GM18858 (cell line): ENCODE data around the gene ENC1.
"Not testable (repeated sequence)": the region's sequence is repeated elsewhere in the genome, so short reads cannot be mapped to it uniquely, and the experiment has no call there.

ENCODE experiments used
- ATAC-seq: cut with Tn5 transposase; IDR thresholded peaks from one replicate; pipeline ENCODE4 v1.9.1; 2021; ENCODE audit not compliant: unreplicated experiment

The ENC1 gene, protein sequence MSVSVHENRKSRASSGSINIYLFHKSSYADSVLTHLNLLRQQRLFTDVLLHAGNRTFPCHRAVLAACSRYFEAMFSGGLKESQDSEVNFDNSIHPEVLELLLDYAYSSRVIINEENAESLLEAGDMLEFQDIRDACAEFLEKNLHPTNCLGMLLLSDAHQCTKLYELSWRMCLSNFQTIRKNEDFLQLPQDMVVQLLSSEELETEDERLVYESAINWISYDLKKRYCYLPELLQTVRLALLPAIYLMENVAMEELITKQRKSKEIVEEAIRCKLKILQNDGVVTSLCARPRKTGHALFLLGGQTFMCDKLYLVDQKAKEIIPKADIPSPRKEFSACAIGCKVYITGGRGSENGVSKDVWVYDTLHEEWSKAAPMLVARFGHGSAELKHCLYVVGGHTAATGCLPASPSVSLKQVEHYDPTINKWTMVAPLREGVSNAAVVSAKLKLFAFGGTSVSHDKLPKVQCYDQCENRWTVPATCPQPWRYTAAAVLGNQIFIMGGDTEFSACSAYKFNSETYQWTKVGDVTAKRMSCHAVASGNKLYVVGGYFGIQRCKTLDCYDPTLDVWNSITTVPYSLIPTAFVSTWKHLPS

DNA sequence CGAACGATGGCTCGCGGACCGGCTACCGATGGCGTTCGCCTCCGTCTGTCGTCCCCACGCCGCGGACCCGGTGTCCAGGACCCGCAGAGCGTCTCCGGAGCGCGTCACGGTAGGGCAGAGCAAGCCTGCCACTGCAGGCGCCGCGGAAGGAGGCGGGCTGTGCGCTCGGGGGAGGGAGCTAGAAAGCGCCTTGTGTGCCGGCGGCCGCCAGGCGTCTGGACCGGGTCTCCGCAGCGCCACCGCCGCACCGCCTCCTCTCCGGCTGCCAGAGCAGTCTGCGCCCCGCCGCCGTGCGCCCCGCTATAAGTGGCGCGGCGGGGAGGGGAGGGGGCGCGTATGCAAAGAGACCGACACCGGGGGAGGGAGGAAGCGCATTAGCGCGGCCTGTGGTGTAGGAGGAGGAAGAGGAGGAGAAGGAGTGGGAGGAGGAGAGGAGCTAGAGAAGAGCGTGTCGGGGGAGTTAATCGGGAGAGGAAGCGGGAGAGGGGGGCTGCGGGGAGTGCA lies at the start of gene ENC1:
Gene ENC1 (minus strand): TSS at position 279 of the 504 bp plus-strand sequence. CDS start 4,243 bp downstream, outside the sequence.
- peak; percentile 47 for ATAC-seq

DNA sequence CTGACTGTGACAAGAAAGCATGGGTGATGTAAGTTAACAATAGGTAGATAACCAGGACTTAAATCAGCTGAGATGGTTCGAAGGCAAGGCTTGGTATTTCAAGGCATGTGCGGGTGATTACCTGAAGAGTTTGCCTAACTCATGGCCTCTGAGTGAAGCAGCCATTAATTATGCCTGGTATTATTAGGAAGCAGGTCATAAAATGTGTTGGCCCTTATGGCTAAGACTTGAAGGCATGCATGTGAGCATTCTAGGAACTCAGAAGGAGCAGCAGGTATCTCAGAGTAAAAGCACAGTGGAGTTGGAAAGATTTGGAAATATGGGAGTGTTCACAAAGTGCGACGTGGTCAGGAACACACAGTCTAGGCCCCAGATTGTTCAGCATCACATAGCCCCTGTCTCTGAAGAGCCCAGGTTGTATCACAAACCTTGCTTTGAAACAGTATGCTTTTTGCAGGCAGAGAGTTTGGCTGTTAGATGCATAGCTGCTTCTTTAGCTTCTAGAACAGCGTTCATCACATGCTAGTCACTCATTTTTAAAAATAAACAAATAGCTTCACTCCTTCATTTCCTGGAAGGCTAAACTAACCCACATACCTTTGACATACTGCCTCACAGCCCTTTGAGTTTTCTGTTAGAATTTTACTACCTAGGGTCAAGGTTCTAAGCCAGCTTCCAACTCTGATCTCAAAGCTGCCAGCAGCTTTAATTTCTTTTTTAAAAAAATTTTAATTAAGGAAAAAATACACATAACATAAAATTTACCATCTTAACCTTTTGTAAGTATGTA lies 46.6 kb upstream of the ENC1 start:
- ATAC-seq, result no peak

DNA sequence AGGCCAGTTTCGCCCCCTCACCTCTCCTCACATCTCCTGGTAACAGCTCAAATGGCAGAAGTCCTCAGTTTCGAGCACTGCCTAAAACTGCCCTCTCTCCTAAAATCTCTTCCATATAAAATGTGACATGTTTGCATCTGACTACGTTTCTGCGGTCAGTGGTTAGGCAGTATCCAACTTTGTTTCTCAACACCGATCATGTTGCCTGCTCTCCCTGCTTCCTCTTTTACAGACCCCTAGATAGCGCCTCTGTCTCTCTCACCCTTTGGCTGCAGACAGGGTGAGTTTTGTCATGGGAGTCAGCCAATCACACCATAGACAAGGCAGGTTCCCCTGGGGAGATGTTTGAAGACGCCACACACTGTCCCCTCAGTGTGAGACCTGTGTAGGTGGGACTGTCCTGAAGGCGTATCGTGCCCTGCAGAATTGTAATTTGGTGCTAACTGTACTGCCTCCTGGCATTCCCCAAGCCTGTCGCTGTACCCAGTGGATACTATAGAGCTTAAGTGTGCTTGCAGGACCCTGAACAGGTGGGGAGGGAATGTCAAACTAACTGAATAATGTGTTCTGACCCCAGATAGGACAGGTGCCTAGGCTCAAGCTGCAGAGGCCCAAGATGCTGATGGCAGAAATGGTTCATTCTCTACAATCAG lies 45.6 kb upstream of the ENC1 start:
- peak; percentile 62 for ATAC-seq

DNA sequence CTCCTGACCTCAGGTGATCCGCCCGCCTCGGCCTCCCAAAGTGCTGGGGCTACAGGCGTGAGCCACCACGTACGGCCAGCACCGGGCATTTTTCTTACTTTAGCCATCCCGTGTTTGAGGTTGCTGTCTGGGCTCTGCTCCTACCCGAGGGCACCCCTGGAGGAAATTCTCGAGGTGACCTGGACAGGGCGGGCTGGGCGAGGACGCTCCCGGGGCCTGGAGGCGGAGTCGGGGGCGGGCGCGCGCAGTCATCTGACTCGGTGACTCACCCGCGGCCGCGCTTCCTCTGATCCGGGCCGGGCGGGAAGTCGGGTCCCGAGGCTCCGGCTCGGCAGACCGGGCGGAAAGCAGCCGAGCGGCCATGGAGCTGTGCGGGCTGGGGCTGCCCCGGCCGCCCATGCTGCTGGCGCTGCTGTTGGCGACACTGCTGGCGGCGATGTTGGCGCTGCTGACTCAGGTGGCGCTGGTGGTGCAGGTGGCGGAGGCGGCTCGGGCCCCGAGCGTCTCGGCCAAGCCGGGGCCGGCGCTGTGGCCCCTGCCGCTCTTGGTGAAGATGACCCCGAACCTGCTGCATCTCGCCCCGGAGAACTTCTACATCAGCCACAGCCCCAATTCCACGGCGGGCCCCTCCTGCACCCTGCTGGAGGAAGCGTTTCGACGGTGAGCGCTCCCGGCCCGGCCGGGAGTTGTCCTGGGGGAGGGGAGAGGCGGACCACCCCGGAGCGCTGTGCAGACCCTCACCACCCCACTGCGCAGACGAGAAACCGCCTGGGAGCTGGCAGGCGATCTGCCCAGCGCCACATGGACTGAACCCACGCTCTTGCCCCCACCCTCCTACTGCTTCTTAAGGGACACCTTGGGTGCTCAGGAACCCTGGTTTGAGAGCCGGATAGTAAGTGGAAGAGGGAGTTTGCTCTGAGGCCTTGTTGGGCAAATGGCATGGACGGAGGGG lies 44.6 kb upstream of the ENC1 start, which contains the start of gene HEXB:
Gene HEXB (plus strand): TSS at position 334 of the 952 bp plus-strand sequence. CDS start 28 bp downstream, at position 362.
- ATAC-seq, result peak; percentile 60

DNA sequence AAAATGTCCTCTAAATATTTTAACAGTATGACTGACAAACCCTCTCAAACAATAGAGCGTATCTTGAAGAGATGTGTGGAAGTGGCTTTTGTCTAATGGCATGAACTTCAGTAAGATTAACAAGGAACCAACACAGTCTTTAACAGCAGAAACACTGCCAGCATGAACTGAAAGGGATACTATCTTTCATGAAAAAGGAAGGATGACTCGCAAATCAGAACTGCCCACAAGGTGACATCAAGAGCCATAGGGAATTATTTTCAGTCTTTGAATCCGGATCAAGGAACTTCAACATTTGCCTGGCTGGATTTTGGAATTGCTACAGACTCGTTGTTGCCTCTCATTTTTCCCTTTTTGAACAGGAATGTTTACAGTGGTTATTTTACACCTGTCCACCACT lies 39.4 kb upstream of the ENC1 start:
- no peak for ATAC-seq

DNA sequence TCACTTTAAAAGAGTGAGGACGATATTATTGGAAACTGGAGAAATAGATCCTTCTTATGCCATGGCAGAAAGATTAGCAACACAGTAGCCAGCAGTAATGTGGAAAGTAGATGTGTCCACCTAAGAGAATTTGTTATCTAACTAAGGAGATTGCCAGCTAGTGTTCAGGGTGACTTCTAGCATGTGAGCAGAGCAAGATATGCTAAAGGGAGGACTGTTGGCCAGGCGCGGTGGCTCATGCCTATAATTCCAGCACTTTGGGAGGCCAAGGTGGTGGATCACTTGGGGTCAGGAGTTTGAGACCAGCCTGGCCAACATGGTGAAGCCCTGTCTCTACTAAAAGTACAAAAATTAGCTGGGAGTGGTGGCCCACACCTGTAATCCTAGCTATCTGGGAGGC lies 38.8 kb upstream of the ENC1 start:
- not testable (repeated sequence) for ATAC-seq

DNA sequence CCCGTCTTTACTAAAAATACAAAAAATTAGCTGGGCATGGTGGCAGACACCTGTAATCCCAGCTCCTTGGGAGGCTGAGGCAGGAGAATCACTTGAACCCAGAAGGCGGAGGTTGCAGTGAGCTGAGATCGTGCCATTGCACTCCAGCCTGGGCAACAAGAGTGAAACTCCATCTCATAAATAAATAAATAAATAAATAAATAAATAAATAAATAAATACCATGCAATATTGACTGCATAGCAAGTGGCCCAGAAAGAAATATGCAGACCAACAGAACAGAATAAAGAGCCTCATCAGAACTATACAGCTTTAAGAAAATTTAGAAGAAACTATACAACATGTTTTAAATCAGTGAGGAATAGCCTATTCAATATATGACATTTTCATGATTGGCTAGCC lies 37.6 kb upstream of the ENC1 start:
- ATAC-seq, result not testable (repeated sequence)

DNA sequence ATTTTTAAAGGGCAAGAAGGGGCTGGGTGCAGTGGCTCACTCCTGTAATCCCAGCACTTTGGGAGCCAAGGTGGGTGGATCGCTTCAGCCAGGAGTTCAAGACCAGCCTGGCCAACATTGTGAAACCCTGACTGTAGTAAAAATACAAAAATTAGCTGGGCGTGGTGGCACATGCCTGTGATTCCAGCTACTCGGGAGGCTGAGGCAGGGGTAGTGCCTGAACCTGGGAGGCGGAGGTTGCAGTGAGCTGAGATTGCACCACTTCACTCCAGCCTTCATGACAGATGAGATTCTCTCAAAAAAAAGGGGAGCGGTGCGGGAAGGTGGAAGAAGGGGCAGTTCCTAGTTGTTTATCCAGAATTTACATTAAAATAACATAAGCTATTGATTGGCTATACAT lies 35.9 kb upstream of the ENC1 start:
- not testable (repeated sequence) for ATAC-seq

DNA sequence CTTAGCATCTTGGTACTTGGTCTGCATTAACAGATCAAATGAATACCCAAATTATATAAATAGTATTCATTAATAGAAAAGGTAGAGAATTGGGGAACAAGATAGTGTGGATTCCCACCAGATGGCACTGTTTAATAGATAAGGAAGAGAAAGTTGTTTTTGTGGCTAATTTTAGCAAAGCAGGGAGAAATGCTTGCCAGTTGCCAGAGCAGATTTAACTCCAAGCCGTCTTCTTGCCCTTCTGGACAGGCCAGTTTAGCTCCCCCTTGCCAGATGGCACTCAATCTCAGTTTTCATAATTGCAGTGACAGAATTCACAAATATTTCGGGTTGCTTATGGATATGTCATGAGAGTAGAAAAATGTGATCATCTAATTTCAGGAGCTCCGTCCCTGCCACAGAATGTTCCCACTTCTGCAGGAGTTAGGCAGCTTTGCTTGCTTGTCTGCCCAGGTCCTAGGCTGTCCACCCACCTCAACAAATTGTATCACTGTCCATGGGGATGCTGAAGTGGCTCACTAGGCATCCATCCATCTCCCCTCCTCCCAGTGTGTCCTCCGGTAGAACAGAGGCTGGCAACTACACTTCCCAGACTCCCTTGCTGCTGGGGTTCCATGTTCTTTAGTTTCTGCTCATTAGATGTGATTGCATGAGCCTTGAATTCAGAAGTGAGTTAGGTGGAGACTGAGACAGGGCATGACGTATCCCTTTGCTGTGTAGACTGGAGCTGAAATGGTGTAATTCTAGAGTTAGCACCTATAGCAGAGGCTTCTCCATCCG lies 32.7 kb upstream of the ENC1 start:
- ATAC-seq, result no peak

DNA sequence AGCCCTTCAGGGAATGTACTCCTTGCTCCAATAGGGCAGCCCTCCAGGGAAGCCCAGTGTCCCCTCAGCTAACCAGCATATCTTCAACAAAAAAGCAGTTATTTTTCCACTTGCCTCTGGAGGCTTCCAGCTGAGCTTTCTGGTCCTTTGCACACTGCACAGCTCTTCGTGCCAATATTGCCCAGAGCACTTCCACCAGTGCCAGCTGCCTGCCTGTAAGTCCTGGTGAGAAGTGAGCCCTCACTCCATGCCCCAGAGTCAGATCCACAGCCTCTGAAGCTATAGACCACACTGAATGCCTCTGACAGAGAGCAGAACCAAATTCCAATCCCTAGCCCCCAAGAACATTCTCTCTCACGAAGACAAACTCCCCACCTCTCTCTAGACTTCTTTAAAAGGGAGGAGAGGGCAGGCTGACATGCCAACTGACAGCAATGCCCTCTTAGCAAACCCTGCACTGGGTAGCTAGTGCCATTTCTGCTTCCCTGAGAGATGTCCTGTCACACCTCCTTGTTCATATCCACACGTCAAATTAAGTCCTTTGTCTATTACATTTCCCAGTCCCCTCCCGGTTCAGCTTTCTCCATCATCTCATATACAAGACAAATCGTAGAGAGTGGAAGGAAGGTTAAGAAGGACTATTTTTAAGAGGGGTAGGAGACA lies 31.8 kb upstream of the ENC1 start:
- no peak for ATAC-seq

DNA sequence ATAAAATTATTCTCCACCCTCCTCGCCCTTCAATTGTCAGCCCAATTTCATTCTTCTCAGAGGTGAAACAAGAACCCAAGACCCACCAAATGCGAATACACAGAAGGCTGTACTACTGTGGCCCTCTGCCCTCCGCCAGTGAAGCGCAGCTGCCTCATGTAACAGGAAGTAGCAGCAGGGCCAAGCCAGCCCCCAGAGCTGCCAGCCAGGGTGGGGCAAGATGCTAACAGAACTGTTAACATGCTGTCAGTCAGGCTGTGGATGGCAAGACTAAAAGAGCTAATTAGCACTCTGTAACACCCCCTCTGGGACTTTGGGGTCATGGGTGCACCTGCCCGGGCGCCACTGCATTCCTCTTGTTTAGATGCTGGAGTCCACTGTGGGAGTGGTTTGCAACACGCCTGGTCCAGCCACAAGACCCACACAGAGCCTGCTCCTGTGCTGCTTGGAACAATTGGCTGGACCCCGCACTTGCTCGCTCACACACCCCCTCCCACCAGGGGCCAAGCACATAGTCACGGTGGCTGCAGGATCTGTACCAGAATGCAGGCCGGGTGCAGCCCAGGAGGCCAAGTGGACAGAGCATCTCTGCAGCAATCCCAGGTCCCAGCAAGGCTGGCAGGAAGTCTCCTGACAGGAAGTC lies 30.0 kb upstream of the ENC1 start:
- no peak for ATAC-seq

DNA sequence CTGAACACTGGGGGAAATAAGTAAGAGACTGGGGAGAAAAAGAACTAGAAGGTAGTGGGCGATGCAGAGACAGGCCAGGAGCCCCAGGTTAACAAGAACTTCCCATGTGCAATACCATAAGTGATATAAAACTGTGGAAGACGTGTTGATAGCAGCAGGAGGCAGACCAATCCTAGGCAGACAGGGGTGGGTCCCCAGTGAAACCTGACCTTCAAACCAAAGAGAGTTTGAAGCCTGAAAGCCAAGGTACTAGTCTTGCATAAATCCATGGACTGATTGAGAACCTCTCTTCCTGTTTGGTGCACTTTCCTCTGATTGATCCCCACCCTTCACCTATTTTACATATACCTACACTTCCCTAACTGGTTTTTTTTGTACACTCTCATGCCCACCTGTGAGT lies 29.3 kb upstream of the ENC1 start:
- ATAC-seq, result no peak

DNA sequence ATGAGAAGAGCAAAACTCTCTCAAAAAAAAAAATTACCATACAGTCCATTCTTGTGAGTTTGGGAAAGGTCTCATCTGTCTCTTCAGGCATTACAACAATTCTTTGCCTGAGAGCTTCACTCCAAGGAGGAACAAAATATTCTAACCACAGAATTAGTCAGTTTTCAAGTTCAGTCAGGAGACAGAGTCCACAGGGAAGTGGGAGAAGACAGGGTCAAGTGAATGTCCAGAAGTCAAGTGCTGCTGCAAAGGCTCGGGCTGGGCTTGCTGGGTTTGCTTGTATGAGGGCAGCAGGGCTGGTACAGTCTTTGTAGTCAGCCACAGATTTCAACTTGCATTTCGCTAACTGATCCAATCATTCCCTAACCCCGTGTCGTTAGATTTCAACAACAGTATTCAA lies 26.9 kb upstream of the ENC1 start:
- no peak for ATAC-seq

DNA sequence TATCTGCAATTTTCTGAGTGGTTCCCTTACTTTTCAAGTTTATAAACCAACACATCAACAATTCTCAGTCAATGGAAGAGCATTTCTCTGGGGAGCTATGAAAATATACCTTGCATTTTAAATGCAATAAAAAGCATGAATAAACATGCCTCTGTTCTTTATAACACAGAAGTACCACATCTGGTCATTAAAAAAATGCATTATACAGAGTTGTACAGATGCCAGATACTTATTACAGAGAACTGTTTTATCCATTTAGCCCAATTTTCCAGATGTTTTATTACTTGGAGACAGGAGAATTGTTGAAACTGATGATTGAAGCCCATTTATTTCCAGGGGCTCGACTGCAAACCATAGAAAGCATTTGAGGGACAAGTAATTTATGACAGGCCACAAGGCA lies 25.3 kb upstream of the ENC1 start:
- ATAC-seq, result no peak

DNA sequence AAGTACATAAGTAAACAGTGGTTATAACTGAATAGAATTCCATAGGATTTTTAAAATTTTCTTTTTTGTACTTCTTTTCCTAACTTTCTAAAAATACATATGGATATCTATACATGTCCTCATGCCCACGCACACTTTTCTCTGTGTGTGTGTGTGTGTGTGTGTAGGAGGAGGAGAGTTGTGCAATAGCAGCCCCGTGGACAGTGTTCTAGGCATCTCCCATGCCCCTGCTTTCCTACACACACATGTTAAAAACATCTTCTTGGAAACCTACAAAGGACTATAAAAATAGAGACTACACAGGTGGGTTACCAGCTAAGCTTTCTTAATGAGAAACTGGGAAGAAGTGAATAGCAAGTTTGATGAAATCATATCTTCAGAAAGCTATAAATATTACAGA lies 24.7 kb upstream of the ENC1 start:
- no peak for ATAC-seq

DNA sequence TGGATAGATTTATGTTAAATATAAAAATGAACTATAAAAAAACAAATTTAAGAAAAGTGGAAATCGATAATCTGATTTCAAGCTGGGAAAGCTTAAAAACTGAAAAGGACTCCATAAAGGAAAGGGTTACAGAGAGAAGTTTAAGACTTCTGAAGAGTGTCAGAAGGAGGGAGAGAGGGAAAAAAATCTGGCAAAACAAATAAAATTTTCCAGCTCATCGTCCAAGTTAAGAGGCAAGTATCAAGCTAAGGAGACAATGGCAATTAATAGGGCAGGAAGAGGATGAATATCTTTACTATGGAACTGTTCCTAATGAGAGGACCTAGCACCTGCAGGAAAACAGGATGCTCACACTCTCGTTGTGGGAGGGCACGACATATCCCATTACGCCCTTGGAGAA lies 24.0 kb upstream of the ENC1 start:
- no peak for ATAC-seq

DNA sequence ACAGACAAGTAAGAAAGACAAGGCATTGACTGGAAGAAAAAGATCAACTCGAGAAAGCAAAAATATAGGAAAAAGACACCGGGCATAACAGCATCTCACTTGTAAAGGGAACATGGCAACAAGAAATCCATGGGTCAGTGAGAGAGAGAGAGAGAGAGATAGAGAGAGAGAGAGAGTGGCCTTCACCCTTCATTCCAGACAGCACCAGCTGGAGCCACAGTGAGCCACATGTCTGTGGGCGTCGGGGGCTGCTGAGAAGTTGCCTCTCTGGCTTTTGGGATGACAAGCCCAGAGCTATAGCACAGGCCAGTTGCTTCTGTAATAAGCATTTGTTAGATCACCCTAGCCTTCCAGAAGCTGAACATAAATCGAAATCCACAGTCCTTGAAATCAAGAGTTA lies 20.3 kb upstream of the ENC1 start:
- no peak for ATAC-seq

DNA sequence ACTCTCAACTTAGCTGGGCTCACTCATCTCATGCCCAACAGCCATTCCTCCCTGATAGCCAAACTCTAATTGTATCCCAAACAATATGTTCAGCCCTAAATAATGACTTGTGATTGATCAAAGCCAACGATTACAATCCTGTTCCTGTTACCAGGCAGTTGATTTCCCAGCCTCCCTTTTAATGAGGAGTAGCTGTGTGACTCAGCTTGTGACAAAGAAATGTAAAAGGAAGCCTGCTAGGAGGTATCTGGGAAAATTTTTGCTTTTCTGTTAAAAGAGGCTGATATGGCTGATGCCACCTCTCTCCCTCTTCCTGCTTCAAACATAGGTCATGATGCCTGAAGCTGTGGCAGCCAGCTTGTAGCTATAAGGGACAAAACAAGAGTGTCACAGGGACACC lies 19.6 kb upstream of the ENC1 start:
- no peak for ATAC-seq
